ENCODE results near the gene ST8SIA5. TPM values are rescaled to one million over a fixed set of nuclear protein-coding genes. Genes with fewer than 3 reads are reported as not detected.

The ST8SIA5 gene
- total RNA-seq, 1 experiment from 2014 or later: not detected

DNA sequence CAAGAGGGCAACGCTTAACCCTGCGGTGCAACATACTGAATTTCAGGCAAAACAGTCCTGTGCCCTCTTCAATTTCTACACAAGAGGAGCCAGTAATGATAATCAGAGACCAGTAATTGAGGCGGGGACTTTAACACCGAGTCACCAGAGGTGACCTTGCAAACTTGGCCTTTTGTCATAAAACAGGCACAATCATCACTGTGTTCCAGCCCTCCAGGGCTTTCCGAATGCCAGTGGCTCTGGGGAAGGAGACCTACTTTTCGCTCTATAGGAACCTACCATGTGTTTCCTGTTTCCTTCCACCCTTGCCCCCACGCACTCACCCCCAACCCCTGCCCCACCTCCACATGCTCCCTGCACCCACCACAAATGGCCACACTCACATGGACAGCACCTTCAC lies 52.7 kb downstream of the ST8SIA5 start:
- no peaks in the 10 kb centered on the region for H3K4me1 ChIP-seq (replicated peaks; ENCODE audit: insufficient read depth)
- no peaks in the 10 kb centered on the region for H3F3A ChIP-seq (ENCODE audit: insufficient read depth, low read depth)
- H3K9me3 ChIP-seq (ENCODE audit: insufficient read depth, low read depth): no peaks in the 10 kb centered on the region
- H3K9me2 ChIP-seq (ENCODE audit: insufficient read depth): no peaks in the 10 kb centered on the region
- no peaks in the 10 kb centered on the region for H4K20me1 ChIP-seq (ENCODE audit: insufficient read depth)
- H3K4me3 ChIP-seq: no peak overlapping the region
- H3K4me2 ChIP-seq: no peak overlapping the region
- no peak overlapping the region for H3K27ac ChIP-seq
- TF ChIP-seq, protein P1, sequence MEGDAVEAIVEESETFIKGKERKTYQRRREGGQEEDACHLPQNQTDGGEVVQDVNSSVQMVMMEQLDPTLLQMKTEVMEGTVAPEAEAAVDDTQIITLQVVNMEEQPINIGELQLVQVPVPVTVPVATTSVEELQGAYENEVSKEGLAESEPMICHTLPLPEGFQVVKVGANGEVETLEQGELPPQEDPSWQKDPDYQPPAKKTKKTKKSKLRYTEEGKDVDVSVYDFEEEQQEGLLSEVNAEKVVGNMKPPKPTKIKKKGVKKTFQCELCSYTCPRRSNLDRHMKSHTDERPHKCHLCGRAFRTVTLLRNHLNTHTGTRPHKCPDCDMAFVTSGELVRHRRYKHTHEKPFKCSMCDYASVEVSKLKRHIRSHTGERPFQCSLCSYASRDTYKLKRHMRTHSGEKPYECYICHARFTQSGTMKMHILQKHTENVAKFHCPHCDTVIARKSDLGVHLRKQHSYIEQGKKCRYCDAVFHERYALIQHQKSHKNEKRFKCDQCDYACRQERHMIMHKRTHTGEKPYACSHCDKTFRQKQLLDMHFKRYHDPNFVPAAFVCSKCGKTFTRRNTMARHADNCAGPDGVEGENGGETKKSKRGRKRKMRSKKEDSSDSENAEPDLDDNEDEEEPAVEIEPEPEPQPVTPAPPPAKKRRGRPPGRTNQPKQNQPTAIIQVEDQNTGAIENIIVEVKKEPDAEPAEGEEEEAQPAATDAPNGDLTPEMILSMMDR (conservative IDR thresholded peaks at IDR 0.05): no peak
- TF ChIP-seq EZH2 (IDR thresholded peaks at IDR 0.05; ENCODE audit: low read depth): no peak
- no peaks in the 10 kb centered on the region for H3K27me3 ChIP-seq (ENCODE audit: insufficient read depth, low read depth)
- DNase-seq: no peak
- H3K36me3 ChIP-seq (ENCODE audit: low read depth): no peaks in the 10 kb centered on the region
- BruUV-seq (replicated peaks): no TSS peak
- CTCF ChIA-PET: no interaction called here
- POLR2A ChIA-PET (ENCODE audit: unreplicated experiment): no interaction called here
- H3K79me2 ChIP-seq (ENCODE audit: low read depth): no peaks in the 10 kb centered on the region
- H2AFZ ChIP-seq: no peak overlapping the region
- intact Hi-C loops (cut with micrococcal nuclease; ENCODE audit: unreplicated experiment): no loop called here

DNA sequence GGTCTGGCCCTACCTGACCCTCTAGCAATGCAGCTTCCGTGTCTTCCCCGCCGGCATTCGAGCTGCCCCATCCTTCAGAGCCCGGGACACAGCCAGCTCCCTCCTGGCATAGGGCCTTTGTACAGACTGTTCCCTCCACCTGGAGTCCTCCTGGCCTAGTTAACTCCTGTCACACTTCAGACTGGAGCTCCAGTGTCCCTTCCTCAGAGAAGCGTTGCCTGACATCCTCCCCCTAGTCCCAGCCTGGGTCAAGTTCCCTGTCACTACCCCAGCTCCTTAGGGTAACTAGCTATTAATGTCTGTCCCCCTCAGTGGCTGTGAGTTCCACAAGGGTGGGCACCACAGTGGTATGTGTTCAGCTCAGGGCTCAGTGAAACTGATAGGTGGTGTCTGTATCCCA lies 54.4 kb downstream of the ST8SIA5 start:
- H3K9me3 ChIP-seq (ENCODE audit: insufficient read depth, low read depth): no peaks in the 10 kb centered on the region
- intact Hi-C loops (cut with micrococcal nuclease; ENCODE audit: unreplicated experiment): no loop called here
- no peaks in the 10 kb centered on the region for H3F3A ChIP-seq (ENCODE audit: insufficient read depth, low read depth)
- no peak overlapping the region for H3K4me2 ChIP-seq
- no peaks in the 10 kb centered on the region for H3K9me2 ChIP-seq (ENCODE audit: insufficient read depth)
- ChIA-PET CTCF (no interaction called here), POLR2A (ENCODE audit: unreplicated experiment) (no interaction called here)
- no peaks in the 10 kb centered on the region for H3K27me3 ChIP-seq (ENCODE audit: insufficient read depth, low read depth)
- H2AFZ ChIP-seq: no peak overlapping the region
- H3K27ac ChIP-seq: no peak overlapping the region
- no peaks in the 10 kb centered on the region for H4K20me1 ChIP-seq (ENCODE audit: insufficient read depth)
- no peak for DNase-seq
- no peak overlapping the region for H3K4me3 ChIP-seq
- no TSS peak for BruUV-seq (replicated peaks)
- TF ChIP-seq, protein P1 (conservative IDR thresholded peaks at IDR 0.05): no peak
- no peak for TF ChIP-seq EZH2 (IDR thresholded peaks at IDR 0.05; ENCODE audit: low read depth)
- H3K4me1 ChIP-seq (replicated peaks; ENCODE audit: insufficient read depth): no peaks in the 10 kb centered on the region
- H3K36me3 ChIP-seq (ENCODE audit: low read depth): no peaks in the 10 kb centered on the region
- no peaks in the 10 kb centered on the region for H3K79me2 ChIP-seq (ENCODE audit: low read depth)

GRCh38 chr18:46700066-46700824 lies 56.6 kb downstream of the ST8SIA5 start:
- ChIA-PET CTCF (no interaction called here), POLR2A (ENCODE audit: unreplicated experiment) (no interaction called here)
- intact Hi-C loops (cut with micrococcal nuclease; ENCODE audit: unreplicated experiment): no loop called here
- no peaks in the 10 kb centered on the region for H3K9me2 ChIP-seq (ENCODE audit: insufficient read depth)
- no peaks in the 10 kb centered on the region for H3K4me1 ChIP-seq (replicated peaks; ENCODE audit: insufficient read depth)
- DNase-seq: no peak
- H3K79me2 ChIP-seq (ENCODE audit: low read depth): no peaks in the 10 kb centered on the region
- H2AFZ ChIP-seq: no peak overlapping the region
- H3K9me3 ChIP-seq (ENCODE audit: insufficient read depth, low read depth): no peaks in the 10 kb centered on the region
- H3K27ac ChIP-seq: no peak overlapping the region
- H4K20me1 ChIP-seq (ENCODE audit: insufficient read depth): no peaks in the 10 kb centered on the region
- TF ChIP-seq, protein P1 (conservative IDR thresholded peaks at IDR 0.05): no peak
- no peak for TF ChIP-seq EZH2 (IDR thresholded peaks at IDR 0.05; ENCODE audit: low read depth)
- H3K4me3 ChIP-seq: no peak overlapping the region
- no peak overlapping the region for H3K4me2 ChIP-seq
- no peaks in the 10 kb centered on the region for H3F3A ChIP-seq (ENCODE audit: insufficient read depth, low read depth)
- no TSS peak for BruUV-seq (replicated peaks)
- no peaks in the 10 kb centered on the region for H3K36me3 ChIP-seq (ENCODE audit: low read depth)
- H3K27me3 ChIP-seq (ENCODE audit: insufficient read depth, low read depth): no peaks in the 10 kb centered on the region

Measured in PC-9 (cell line).